SK-N-SH (cell line): ENCODE measurements around the gene CELA3B. TPM values are rescaled to one million over a fixed set of nuclear protein-coding genes. Genes with fewer than 3 reads are reported as not detected.
"Not testable (repeated sequence)": the region's sequence is repeated elsewhere in the genome, so short reads cannot be mapped to it uniquely, and the experiment has no call there.

ENCODE experiments used
- CTCF ChIA-PET: fragments of 300-600, 350-600 bp; formaldehyde crosslinking; extraction: SDS; loops from one replicate; lab custom pipeline; 2021; lab: Yijun Ruan, JAX
- POLR2A ChIA-PET: fragments of 350-600 bp; sonication (Branson Sonifier 250); formaldehyde crosslinking; extraction: SDS; loops from one replicate; lab custom pipeline; 2020; ENCODE audit warnings: antibody characterized with exemption, inconsistent platforms; lab: Yijun Ruan, JAX
- DNase-seq: peaks from one replicate; pipeline ENCODE4 v3.0.0; 2012
- H2AFZ ChIP-seq: fragments of 200-600 bp; sonication (generic); 2 replicates; pipeline ENCODE4 v1.8.1; 2016; ENCODE audit warnings: antibody characterized with exemption, mild to moderate bottlenecking, low read depth
- H3F3A ChIP-seq: fragments of 200-600 bp; sonication (generic); replicated peaks from 2 replicates; pipeline ENCODE3; 2016; ENCODE audit warnings: antibody characterized with exemption, mild to moderate bottlenecking; ENCODE audit not compliant: insufficient read depth
- H3K27ac ChIP-seq, 2 experiments: fragments of 200-500 bp in 1 of 2; fragments of 200-600 bp in 1 of 2; sonication (Bioruptor generic) in 1 of 2; sonication (generic), shearing (Covaris generic) in 1 of 2; 2 replicates each; pipeline versions ENCODE4 v1.5.1 to v1.6.1; 2014 to 2016; ENCODE audit warnings: low read depth in 2 of 2, inconsistent platforms in 1 of 2, low read length in 1 of 2, mild to moderate bottlenecking in 1 of 2, mixed read lengths in 1 of 2
- H3K27me3 ChIP-seq: fragments of 200-600 bp; sonication (generic), shearing (Covaris generic); 2 replicates; pipeline ENCODE4 v1.6.1; 2016; ENCODE audit warnings: mixed run types; ENCODE audit not compliant: insufficient read depth
- H3K36me3 ChIP-seq, 2 experiments: fragments of 200-500 bp in 1 of 2; fragments of 200-600 bp in 1 of 2; sonication (Bioruptor generic) in 1 of 2; sonication (generic) in 1 of 2; replicated peaks in 1 of 2; 2 replicates each; pipeline versions ENCODE3 to v1.5.1; 2014 to 2016; ENCODE audit warnings: low read length in 1 of 2, mild to moderate bottlenecking in 1 of 2; ENCODE audit not compliant: insufficient read depth in 2 of 2, control insufficient read depth in 1 of 2
- H3K4me1 ChIP-seq, 2 experiments: fragments of 200-500 bp in 1 of 2; fragments of 200-600 bp in 1 of 2; sonication (Bioruptor generic) in 1 of 2; sonication (generic), shearing (Covaris generic) in 1 of 2; 2 replicates each; pipeline versions ENCODE4 v1.5.1 to v1.6.1; 2014 to 2016; ENCODE audit warnings: low read depth in 1 of 2, low read length in 1 of 2, mixed run types in 1 of 2; ENCODE audit not compliant: insufficient read depth in 2 of 2, control insufficient read depth in 1 of 2
- H3K4me2 ChIP-seq: fragments of 200-600 bp; sonication (generic), shearing (Covaris generic); 2 replicates; pipeline ENCODE4 v1.6.1; 2017; ENCODE audit warnings: mixed run types
- H3K4me3 ChIP-seq, 2 experiments: fragments of 200-500 bp in 1 of 2; fragments of 200-600 bp in 1 of 2; sonication (Bioruptor generic) in 1 of 2; sonication (generic), shearing (Covaris generic) in 1 of 2; 2 replicates each; pipeline versions ENCODE4 v1.5.1 to v1.8.1; 2014 to 2016; ENCODE audit warnings: low read depth in 2 of 2, inconsistent platforms in 1 of 2, low read length in 1 of 2, mild to moderate bottlenecking in 1 of 2, mixed read lengths in 1 of 2, moderate library complexity in 1 of 2
- H3K79me2 ChIP-seq: fragments of 200-600 bp; sonication (generic); 2 replicates; pipeline ENCODE4 v1.8.1; 2017; ENCODE audit warnings: mild to moderate bottlenecking; ENCODE audit not compliant: insufficient read depth
- H3K9ac ChIP-seq: fragments of 200-600 bp; sonication (generic); 2 replicates; pipeline ENCODE4 v1.6.1; 2017; ENCODE audit warnings: mixed run types
- H3K9me2 ChIP-seq: fragments of 200-600 bp; sonication (generic); 2 replicates; pipeline ENCODE4 v1.6.1; 2017; ENCODE audit warnings: mixed run types
- H3K9me3 ChIP-seq: fragments of 200-600 bp; sonication (generic); 2 replicates; pipeline ENCODE4 v1.6.1; 2017; ENCODE audit warnings: mixed run types, mild to moderate bottlenecking, moderate library complexity
- H4K20me1 ChIP-seq: fragments of 200-600 bp; sonication (generic); 2 replicates; pipeline ENCODE4 v1.6.1; 2017; ENCODE audit warnings: mild to moderate bottlenecking, mixed run types; ENCODE audit not compliant: insufficient read depth
- CHD2 ChIP-seq: fragments of 150-350 bp; IDR thresholded peaks from 2 replicates; pipeline ENCODE4 v1.6.1; 2018; ENCODE audit warnings: low read length; ENCODE audit not compliant: partially characterized antibody
- GATA2 ChIP-seq: sonication (generic); formaldehyde crosslinking; IDR thresholded peaks from 2 replicates; pipeline ENCODE4 v1.5.0; 2020; ENCODE audit warnings: mild to moderate bottlenecking, missing genetic modification reagents
- MEF2A ChIP-seq: IDR thresholded peaks from 2 replicates; pipeline ENCODE4 v1.4.0; 2012; ENCODE audit warnings: low read depth, borderline replicate concordance
- MXI1 ChIP-seq: IDR thresholded peaks from 2 replicates; pipeline ENCODE4 v1.6.1; 2012; ENCODE audit warnings: mild to moderate bottlenecking, low read depth, low read length, improper control_type of control experiment
- SIN3A ChIP-seq: IDR thresholded peaks from 2 replicates; pipeline ENCODE4 v1.6.1; 2012; ENCODE audit warnings: low read depth, mild to moderate bottlenecking, low read length, moderate library complexity, borderline replicate concordance
- TAF1 ChIP-seq: IDR thresholded peaks from 2 replicates; pipeline ENCODE4 v1.6.1; 2012; ENCODE audit warnings: low read depth, mild to moderate bottlenecking, low read length, moderate library complexity, borderline replicate concordance
- WGBS: methylation state at CpG from one replicate; pipeline ENCODE4 v1.1.6; 2017; ENCODE audit warnings: low lambda C conversion rate; 5-methylcytosine and 5-hydroxymethylcytosine counted together
- polyA plus RNA-seq, 3 experiments: library from polyadenylated mRNA; depleted of rRNA; stranded (reverse); fragments of >200 nt; gene quantifications; 2 replicates each; pipeline ENCODE4 v1.2.3, GENCODE V29; 2012

The CELA3B gene
- polyA plus RNA-seq, 1 of the 3 experiments (the other 2 are of a cell fraction) = not detected

GRCh38 chr1:21999645-22000044, 22.8 kb downstream of the CELA3B start:
- CTCF ChIA-PET, H4K20me1 ChIP-seq: not testable (repeated sequence)
- WGBS = 68% methylated on average over 6 of the region's 7 CpGs

GRCh38 chr1:22001409-22001808, 24.6 kb downstream of the CELA3B start, which contains the start of gene CELA3A:
CELA3A (plus strand) TSS chr1:22001657; CDS start chr1:22001675, 18 bp downstream.
- POLR2A ChIA-PET = no interaction called here
- no peak for TF ChIP-seq SIN3A
- TF ChIP-seq GATA2 (CRISPR knock-in tag) = no peak
- TF ChIP-seq CHD2 = no peak
- TF ChIP-seq TAF1 = no peak
- TF ChIP-seq MEF2A = no peak
- no peak for TF ChIP-seq MXI1
- TF ChIP-seq, all 33 proteins: peak for 0
- Histone ChIP-seq H3F3A (no peaks in the 10 kb centered on the region), H3K4me3 (no peak within 1 kb of the TSS), H3K27me3 (no peaks in the 10 kb centered on the region; the same call in 1 of the 2 replicates), H3K9me3 (no peaks in the 10 kb centered on the region), H3K27ac (no peak within 1 kb of the TSS), H2AFZ (no peak within 1 kb of the TSS), H3K79me2 (no peaks in the 10 kb centered on the region), H3K4me2 (no peak within 1 kb of the TSS), H3K36me3 (no peaks in the 10 kb centered on the region), H4K20me1 (no peaks in the 10 kb centered on the region), H3K9me2 (no peaks in the 10 kb centered on the region), H3K4me1 (no peaks in the 10 kb centered on the region), H3K9ac (no peak within 1 kb of the TSS)
- CTCF ChIA-PET = interaction anchor here (1.2 kb wide), 1 partner anchor 23 kb away, joined by 3 read pairs; no protein-coding TSS in a partner anchor
- WGBS = 71% methylated on average over 5 of the region's 5 CpGs
- DNase-seq = no peak

More at GRCh38 chr1:21999645-22000044, 22.8 kb downstream of the CELA3B start:
- H3K4me1 ChIP-seq, H3K9me2 ChIP-seq, H2AFZ ChIP-seq, H3K36me3 ChIP-seq, H3K79me2 ChIP-seq, H3K9me3 ChIP-seq, H3K4me2 ChIP-seq, H3K4me3 ChIP-seq, H3F3A ChIP-seq, POLR2A ChIA-PET, H3K27ac ChIP-seq, H3K27me3 ChIP-seq, H3K9ac ChIP-seq, DNase-seq: not testable (repeated sequence)

- DNase-seq, H3K4me3 ChIP-seq, H3K9me2 ChIP-seq, POLR2A ChIA-PET, H3K27me3 ChIP-seq, H3K9ac ChIP-seq, H3K4me2 ChIP-seq, H4K20me1 ChIP-seq, H3K4me1 ChIP-seq, H3K79me2 ChIP-seq, H2AFZ ChIP-seq, H3K9me3 ChIP-seq, H3K27ac ChIP-seq, H3K36me3 ChIP-seq, H3F3A ChIP-seq: not testable (repeated sequence)
- 6% methylated on average over 1 of the region's 5 CpGs for WGBS
- CTCF ChIA-PET = interaction anchor here (1.2 kb wide), 1 partner anchor 22 kb away, joined by 3 read pairs; no protein-coding TSS in a partner anchor
These were observed 25.6 kb downstream of the CELA3B start for GRCh38 chr1:22002461-22002860.

- H2AFZ ChIP-seq, H3K79me2 ChIP-seq, H3K9ac ChIP-seq, DNase-seq, H3K9me2 ChIP-seq, H3F3A ChIP-seq, CTCF ChIA-PET, H3K9me3 ChIP-seq, H3K36me3 ChIP-seq, H3K27me3 ChIP-seq, H3K4me2 ChIP-seq, H4K20me1 ChIP-seq, H3K4me1 ChIP-seq, POLR2A ChIA-PET, H3K27ac ChIP-seq, H3K4me3 ChIP-seq: not testable (repeated sequence)
- WGBS = 77% methylated on average over 7 of the region's 8 CpGs
These were observed 26.1 kb downstream of the CELA3B start for GRCh38 chr1:22002875-22003274.

GRCh38 chr1:22003959-22004358, 27.1 kb downstream of the CELA3B start:
- H3K9me3 ChIP-seq, POLR2A ChIA-PET, H2AFZ ChIP-seq, H3K4me3 ChIP-seq, H4K20me1 ChIP-seq, H3K27me3 ChIP-seq, DNase-seq, H3K4me1 ChIP-seq, H3K4me2 ChIP-seq, H3K36me3 ChIP-seq, H3K27ac ChIP-seq, H3K79me2 ChIP-seq, H3K9me2 ChIP-seq, H3K9ac ChIP-seq, H3F3A ChIP-seq: not testable (repeated sequence)
- 73% methylated on average over 3 of the region's 3 CpGs for WGBS
- CTCF ChIA-PET = interaction anchor here (1.1 kb wide), 1 partner anchor 19 kb away, joined by 4 read pairs; no protein-coding TSS in a partner anchor
